SK-N-SH treated with all-trans-retinoic acid at 6 μM for 48 hours (cell line): ENCODE data around the gene RASSF5.
"Not testable (repeated sequence)": the region's sequence is repeated elsewhere in the genome, so short reads cannot be mapped to it uniquely, and the experiment has no call there.

Source experiments
- ATAC-seq: fragments of 200-7000 bp; cut with Tn5 transposase; 3 replicates; pipeline ENCODE4 v1.9.1; 2020; ENCODE audit warnings: mild to moderate bottlenecking, moderate library complexity
- BACH2 ChIP-seq: fragments of 250-450 bp; sonication (Bioruptor Pico); IDR thresholded peaks from 2 replicates; pipeline ENCODE4 v1.9.0; 2021; ENCODE audit warnings: mild to moderate bottlenecking, borderline replicate concordance
- CREB5 ChIP-seq: fragments of 250-450 bp; sonication (Bioruptor Pico); IDR thresholded peaks from 2 replicates; pipeline ENCODE4 v1.5.1; 2020; ENCODE audit warnings: low read depth, mild to moderate bottlenecking, moderate library complexity
- CSDC2 ChIP-seq: fragments of 250-450 bp; sonication (Bioruptor Pico); IDR thresholded peaks from 2 replicates; pipeline ENCODE4 v1.5.0; 2020; ENCODE audit warnings: mild to moderate bottlenecking, moderate library complexity
- CSRNP3 ChIP-seq: fragments of 250-450 bp; sonication (Bioruptor Pico); IDR thresholded peaks from 2 replicates; pipeline ENCODE4 v1.5.1; 2021; ENCODE audit warnings: mild to moderate bottlenecking, moderate library complexity
- ESRRG ChIP-seq: fragments of 250-450 bp; sonication (Bioruptor Pico); IDR thresholded peaks from 2 replicates; pipeline ENCODE4 v1.6.1; 2021; ENCODE audit warnings: mild to moderate bottlenecking
- GLIS3 ChIP-seq: fragments of 250-450 bp; sonication (Bioruptor Pico); IDR thresholded peaks from 2 replicates; pipeline ENCODE4 v1.5.0; 2020; ENCODE audit warnings: mild to moderate bottlenecking, moderate library complexity
- ISL1 ChIP-seq: fragments of 250-450 bp; sonication (Bioruptor Pico); IDR thresholded peaks from 2 replicates; pipeline ENCODE4 v2.1.2; 2022; ENCODE audit warnings: mild to moderate bottlenecking, moderate library complexity
- OSR1 ChIP-seq: fragments of 250-450 bp; sonication (Bioruptor Pico); IDR thresholded peaks from 2 replicates; pipeline ENCODE4 v1.8.0; 2022; ENCODE audit warnings: moderate library complexity, mild to moderate bottlenecking, inconsistent platforms
- PATZ1 ChIP-seq: fragments of 250-450 bp; sonication (Bioruptor Pico); IDR thresholded peaks from 2 replicates; pipeline ENCODE4 v1.8.0; 2020; ENCODE audit warnings: mild to moderate bottlenecking, moderate library complexity, borderline replicate concordance
- POU6F1 ChIP-seq: fragments of 250-450 bp; sonication (Bioruptor Pico); IDR thresholded peaks from 2 replicates; pipeline ENCODE4 v1.8.0; 2021; ENCODE audit warnings: low read depth, mild to moderate bottlenecking, moderate library complexity, borderline replicate concordance
- PPARA ChIP-seq: fragments of 250-450 bp; sonication (Bioruptor Pico); IDR thresholded peaks from 2 replicates; pipeline ENCODE4 v1.5.0; 2020; ENCODE audit warnings: mild to moderate bottlenecking, borderline replicate concordance
- SNAI2 ChIP-seq: fragments of 250-450 bp; sonication (Bioruptor Pico); IDR thresholded peaks from 2 replicates; pipeline ENCODE4 v1.5.0; 2020; ENCODE audit warnings: mild to moderate bottlenecking, moderate library complexity
- TCF4 ChIP-seq: fragments of 250-450 bp; sonication (Bioruptor Pico); IDR thresholded peaks from 2 replicates; pipeline ENCODE4 v1.8.0; 2021; ENCODE audit warnings: mild to moderate bottlenecking, moderate library complexity, borderline replicate concordance
- TOX ChIP-seq: fragments of 250-450 bp; sonication (Bioruptor Pico); IDR thresholded peaks from 2 replicates; pipeline ENCODE4 v1.8.0; 2021; ENCODE audit warnings: mild to moderate bottlenecking, moderate library complexity, borderline replicate concordance
- TSHZ2 ChIP-seq: fragments of 250-450 bp; sonication (Bioruptor Pico); IDR thresholded peaks from 2 replicates; pipeline ENCODE4 v1.5.0; 2020; ENCODE audit warnings: mild to moderate bottlenecking, moderate library complexity
- ZC3H10 ChIP-seq: fragments of 250-450 bp; sonication (Bioruptor Pico); IDR thresholded peaks from 2 replicates; pipeline ENCODE4 v1.5.1; 2021; ENCODE audit warnings: mild to moderate bottlenecking, moderate library complexity
- ZFP30 ChIP-seq: fragments of 450-650 bp; formaldehyde crosslinking; IDR thresholded peaks from 2 replicates; pipeline ENCODE4 v1.5.0; 2022; ENCODE audit warnings: mild to moderate bottlenecking, moderate library complexity
- ZNF565 ChIP-seq: fragments of 450-650 bp; formaldehyde crosslinking; conservative IDR thresholded peaks from 2 replicates; pipeline ENCODE4 v1.5.0; 2020; ENCODE audit warnings: low read depth, mild to moderate bottlenecking, moderate library complexity
- ZNF70 ChIP-seq: fragments of 450-650 bp; formaldehyde crosslinking; IDR thresholded peaks from 2 replicates; pipeline ENCODE4 v1.5.0; 2020; ENCODE audit warnings: mild to moderate bottlenecking, moderate library complexity

The RASSF5 gene

GRCh38 chr1:206609229-206609991 is 102.1 kb downstream of the RASSF5 start (continued):
- TF ChIP-seq POU6F1 = no peak
- TF ChIP-seq GLIS3 (CRISPR knock-in tag) = no peak
- no peak for TF ChIP-seq ZC3H10 (CRISPR knock-in tag)

GRCh38 chr1:206612129-206612876 is 105.0 kb downstream of the RASSF5 start, which contains the start of gene EIF2D:
Gene EIF2D, minus strand, starts transcription at chr1:206612465. Its CDS starts 123 bp downstream, at chr1:206612342.
- ATAC-seq = peak; percentile 98
- TF ChIP-seq OSR1 (CRISPR knock-in tag) (no peak), PATZ1 (peak; percentile 82), TCF4 (CRISPR knock-in tag) (no peak), PPARA (CRISPR knock-in tag) (no peak), ZNF565 (CRISPR knock-in tag) (no peak), ZC3H10 (CRISPR knock-in tag) (peak; percentile 82; the same call in 1 of the 2 replicates), ZNF70 (CRISPR knock-in tag) (no peak), CSRNP3 (CRISPR knock-in tag) (no peak), TSHZ2 (CRISPR knock-in tag) (0 out of 2 replicates have a peak, but pooled peaks have one; percentile 74), POU6F1 (peak; percentile 99; the same call in 1 of the 2 replicates), CSDC2 (CRISPR knock-in tag) (no peak), ISL1 (CRISPR knock-in tag) (no peak), SNAI2 (CRISPR knock-in tag) (no peak)

GRCh38 chr1:206626396-206626795 is 119.1 kb downstream of the RASSF5 start:
- not testable (repeated sequence) for ATAC-seq

- ATAC-seq = no peak
- TF ChIP-seq TOX (no peak), CSRNP3 (CRISPR knock-in tag) (no peak), PPARA (CRISPR knock-in tag) (no peak), POU6F1 (no peak), ESRRG (CRISPR knock-in tag) (no peak), BACH2 (CRISPR knock-in tag) (no peak), ZFP30 (no peak), ISL1 (CRISPR knock-in tag) (no peak), CREB5 (CRISPR knock-in tag) (no peak)
Measured at GRCh38 chr1:206628916-206629315, 121.6 kb downstream of the RASSF5 start.
